Colonic mucosa (tissue), 4 donors: ENCODE results near the gene MOB3B. TPM values are rescaled to one million over a fixed set of nuclear protein-coding genes. Genes with fewer than 3 reads are reported as not detected.

Experiments used
- DNase-seq: peaks from one replicate; pipeline ENCODE4 v3.0.0-alpha.2; 2020
- H3K27ac ChIP-seq: fragments of 200-600 bp; one replicate; pipeline ENCODE4 v1.8.0; 2021
- H3K27me3 ChIP-seq: fragments of 200-600 bp; one replicate; pipeline ENCODE4 v1.8.0; 2021
- H3K36me3 ChIP-seq: fragments of 200-600 bp; one replicate; pipeline ENCODE4 v1.8.0; 2021
- H3K4me1 ChIP-seq: fragments of 200-600 bp; one replicate; pipeline ENCODE4 v1.8.0; 2021; ENCODE audit warnings: mild to moderate bottlenecking
- H3K4me3 ChIP-seq: fragments of 200-600 bp; one replicate; pipeline ENCODE4 v1.8.0; 2021
- H3K9ac ChIP-seq, 2 donors: one replicate each; pipeline ENCODE4 v1.7.0; 2013; ENCODE audit warnings: control low read depth in 2 of 2, low read depth in 2 of 2, low read length in 2 of 2
- H3K9me3 ChIP-seq: fragments of 200-600 bp; one replicate; pipeline ENCODE4 v1.8.0; 2021
- intact Hi-C: fragments of 100-400 bp; cut with DNase I; formaldehyde crosslinking; loops from one replicate; pipeline ENCODE4 v1.14.1; 2022
- total RNA-seq, 2 donors: library from RNA; stranded (reverse); fragmentation: NEBNext Ultra II Directional in 1 of 2; extraction: Animal tissue kit (Norgen Biotek cat#: 25700) in 1 of 2; gene quantifications; one replicate each; pipeline ENCODE4 v1.2.1, GENCODE V29; 2021
- TF ChIP-seq, protein P1 (sequence below): fragments of 200-600 bp; IDR thresholded peaks from one replicate; pipeline ENCODE4 v1.8.0; 2022; ENCODE audit warnings: antibody characterized with exemption, mild to moderate bottlenecking
- donor health status: healthy.
- donor health status: DM: no; HTN: no; CAD: no.
- donor health status: DM: no; HTN: no; CAD: no.

The MOB3B gene
- total RNA-seq, 2 donors from 2014 or later: 35.8 to 39.6 TPM

DNA sequence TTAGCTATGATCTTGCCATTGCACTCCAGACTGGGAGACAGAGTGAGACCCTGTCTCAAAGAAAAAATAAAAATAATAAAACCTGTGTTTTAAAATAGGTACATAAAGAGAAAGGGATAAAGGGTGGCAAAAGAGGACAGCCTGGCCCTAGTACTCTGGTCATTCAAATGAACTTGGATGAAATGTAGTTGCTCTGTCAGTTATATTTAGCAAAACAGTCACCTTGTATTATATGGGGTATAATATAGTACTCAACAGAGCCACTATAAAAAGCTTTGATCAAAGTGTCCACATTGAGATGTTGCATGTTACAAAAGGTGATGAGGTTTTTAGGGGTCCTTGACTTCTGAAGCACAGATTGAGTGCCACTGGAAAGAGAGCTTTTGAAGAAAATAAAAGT lies 171.6 kb downstream of the MOB3B start:
- no peak overlapping the region for H3K4me3 ChIP-seq
- TF ChIP-seq, protein P1, sequence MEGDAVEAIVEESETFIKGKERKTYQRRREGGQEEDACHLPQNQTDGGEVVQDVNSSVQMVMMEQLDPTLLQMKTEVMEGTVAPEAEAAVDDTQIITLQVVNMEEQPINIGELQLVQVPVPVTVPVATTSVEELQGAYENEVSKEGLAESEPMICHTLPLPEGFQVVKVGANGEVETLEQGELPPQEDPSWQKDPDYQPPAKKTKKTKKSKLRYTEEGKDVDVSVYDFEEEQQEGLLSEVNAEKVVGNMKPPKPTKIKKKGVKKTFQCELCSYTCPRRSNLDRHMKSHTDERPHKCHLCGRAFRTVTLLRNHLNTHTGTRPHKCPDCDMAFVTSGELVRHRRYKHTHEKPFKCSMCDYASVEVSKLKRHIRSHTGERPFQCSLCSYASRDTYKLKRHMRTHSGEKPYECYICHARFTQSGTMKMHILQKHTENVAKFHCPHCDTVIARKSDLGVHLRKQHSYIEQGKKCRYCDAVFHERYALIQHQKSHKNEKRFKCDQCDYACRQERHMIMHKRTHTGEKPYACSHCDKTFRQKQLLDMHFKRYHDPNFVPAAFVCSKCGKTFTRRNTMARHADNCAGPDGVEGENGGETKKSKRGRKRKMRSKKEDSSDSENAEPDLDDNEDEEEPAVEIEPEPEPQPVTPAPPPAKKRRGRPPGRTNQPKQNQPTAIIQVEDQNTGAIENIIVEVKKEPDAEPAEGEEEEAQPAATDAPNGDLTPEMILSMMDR: no peak
- H3K27me3 ChIP-seq: no peaks in the 10 kb centered on the region
- no peaks in the 10 kb centered on the region for H3K9me3 ChIP-seq
- no peaks in the 10 kb centered on the region for H3K36me3 ChIP-seq
- intact Hi-C loops: no loop called here
- no peaks in the 10 kb centered on the region for H3K4me1 ChIP-seq
- H3K9ac ChIP-seq: no peak overlapping the region
- DNase-seq: no peak
- no peak overlapping the region for H3K27ac ChIP-seq

DNA sequence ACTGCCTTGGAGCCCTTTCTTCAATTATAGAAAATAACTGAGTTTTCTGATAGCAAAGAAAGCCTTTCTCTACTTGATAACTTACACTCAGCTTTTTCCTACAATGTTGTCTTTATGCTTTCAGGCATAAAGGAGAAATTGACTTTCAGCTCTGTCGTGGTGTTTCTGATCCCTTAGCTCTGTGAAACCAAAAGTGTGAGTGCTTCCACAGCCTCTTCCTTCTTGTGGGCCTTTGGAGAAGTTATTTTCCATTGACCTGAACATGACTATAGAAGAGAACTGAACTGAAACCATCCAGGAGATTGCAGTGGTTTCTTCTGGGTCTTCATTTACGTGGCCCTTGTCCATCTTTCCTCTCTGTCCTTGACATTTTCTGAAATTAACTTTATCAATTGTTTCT lies 173.2 kb downstream of the MOB3B start:
- H3K4me3 ChIP-seq: no peak overlapping the region
- no peaks in the 10 kb centered on the region for H3K27me3 ChIP-seq
- H3K4me1 ChIP-seq: no peaks in the 10 kb centered on the region
- intact Hi-C loops: no loop called here
- no peaks in the 10 kb centered on the region for H3K9me3 ChIP-seq
- TF ChIP-seq, protein P1: no peak
- H3K36me3 ChIP-seq: no peaks in the 10 kb centered on the region
- H3K9ac ChIP-seq: no peak overlapping the region
- DNase-seq: no peak
- no peak overlapping the region for H3K27ac ChIP-seq

DNA sequence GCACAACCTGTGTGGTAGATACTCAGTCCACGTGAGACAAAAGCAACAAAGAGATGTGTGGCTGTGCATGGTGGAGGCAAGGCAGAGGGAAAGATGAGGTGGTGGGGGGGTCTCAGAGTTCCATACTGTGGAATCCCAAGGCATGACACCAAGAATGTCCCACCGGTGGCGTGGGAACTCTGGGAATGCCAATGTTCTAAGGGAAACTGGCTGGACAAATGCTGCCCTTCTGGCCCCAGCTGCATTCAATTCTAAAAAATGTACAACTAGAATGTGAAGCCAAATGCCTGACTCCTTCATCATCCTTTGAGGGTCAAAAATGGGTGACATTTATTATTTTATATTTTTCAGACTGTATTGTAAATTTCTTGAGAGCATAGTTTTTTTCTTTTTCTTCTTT lies 174.4 kb downstream of the MOB3B start:
- Histone ChIP-seq H3K27ac (no peak overlapping the region), H3K36me3 (no peaks in the 10 kb centered on the region), H3K9me3 (no peaks in the 10 kb centered on the region), H3K9ac (no peak overlapping the region), H3K4me3 (no peak overlapping the region), H3K4me1 (no peaks in the 10 kb centered on the region), H3K27me3 (no peaks in the 10 kb centered on the region)
- DNase-seq: no peak
- TF ChIP-seq, protein P1: no peak
- intact Hi-C loops: no loop called here

DNA sequence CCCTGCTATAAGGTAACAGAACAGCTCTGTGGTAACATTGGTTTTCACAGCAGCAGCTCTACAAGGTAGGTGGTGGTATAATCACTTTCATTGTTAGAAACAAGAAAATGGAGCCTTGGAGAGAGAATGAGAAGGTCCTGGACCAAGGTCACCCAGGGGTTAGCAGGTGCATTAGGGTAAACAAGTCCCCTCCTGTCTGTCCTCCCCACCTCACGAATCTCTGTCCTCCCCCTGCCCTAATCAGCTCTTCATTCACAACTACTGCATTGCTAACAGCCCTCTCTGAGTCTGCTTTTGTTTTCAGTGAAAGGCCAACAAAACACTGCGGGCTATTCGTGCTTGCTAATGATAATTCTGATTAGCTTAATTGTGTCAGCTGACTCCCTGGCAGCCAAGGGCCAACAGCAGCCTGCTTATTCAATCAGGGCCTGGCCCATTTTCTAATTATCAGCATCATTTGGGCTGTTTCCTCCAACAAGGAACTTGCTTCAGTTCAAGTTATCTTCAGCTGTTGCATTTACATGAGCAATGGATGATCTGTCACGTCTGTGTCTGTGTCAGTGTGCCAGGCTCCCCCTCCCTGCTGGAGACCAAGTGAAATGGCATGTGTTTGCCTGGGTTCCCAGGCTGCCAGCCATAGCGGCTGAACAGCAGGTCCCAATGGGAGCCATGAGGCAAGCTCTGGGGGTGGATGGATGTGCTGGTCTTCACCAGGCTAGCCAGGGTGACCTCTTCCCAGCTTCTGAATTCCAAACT lies 176.0 kb downstream of the MOB3B start:
- H3K4me1 ChIP-seq: no peaks in the 10 kb centered on the region
- no peak overlapping the region for H3K9ac ChIP-seq
- TF ChIP-seq, protein P1: no peak
- no peaks in the 10 kb centered on the region for H3K36me3 ChIP-seq
- DNase-seq: no peak
- intact Hi-C loops: no loop called here
- H3K4me3 ChIP-seq: no peak overlapping the region
- H3K27ac ChIP-seq: no peak overlapping the region
- no peaks in the 10 kb centered on the region for H3K9me3 ChIP-seq
- H3K27me3 ChIP-seq: no peaks in the 10 kb centered on the region

DNA sequence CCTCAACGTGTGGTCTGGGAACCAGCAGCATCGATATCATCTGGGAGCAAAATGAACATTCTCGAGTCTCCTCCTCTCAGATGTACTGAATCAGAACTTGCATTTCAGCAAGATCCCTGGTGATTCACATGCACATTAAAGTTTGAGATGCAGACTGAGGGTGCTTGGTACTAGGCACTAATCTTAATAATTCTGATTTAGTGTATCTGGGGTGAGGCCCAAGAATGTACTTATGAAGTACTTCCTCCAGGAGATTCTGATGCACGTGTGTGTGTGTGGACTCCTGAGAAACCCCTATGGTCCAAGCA lies 176.5 kb downstream of the MOB3B start:
- Histone ChIP-seq H3K27me3 (no peaks in the 10 kb centered on the region), H3K36me3 (no peaks in the 10 kb centered on the region), H3K9me3 (no peaks in the 10 kb centered on the region), H3K4me3 (no peak overlapping the region), H3K9ac (no peak overlapping the region), H3K4me1 (no peaks in the 10 kb centered on the region), H3K27ac (no peak overlapping the region)
- DNase-seq: no peak
- TF ChIP-seq, protein P1: no peak
- intact Hi-C loops: no loop called here
